IMR-90 (cell line): ENCODE results near the gene PALS1. TPM values are rescaled to one million over a fixed set of nuclear protein-coding genes. Genes with fewer than 3 reads are reported as not detected.

Experiments
- ATAC-seq: fragments of 200-7000 bp; cut with Tn5 transposase; 2 replicates; pipeline ENCODE4 v1.9.1; 2020; ENCODE audit warnings: low read depth, mild to moderate bottlenecking, moderate library complexity
- Bru-seq: library from RNA; stranded (reverse); fragments of 400-500 nt; gene quantifications from one replicate; lab custom pipeline; 2021; lab: Mats Ljungman, UMichigan
- BruChase-seq, 2 experiments: library from RNA; stranded (reverse); fragments of 400-500 nt; gene quantifications; one replicate each; lab custom pipeline; 2021; lab: Mats Ljungman, UMichigan
- BruUV-seq: library from RNA; stranded (reverse); fragments of 400-500 nt; replicated peaks from 2 replicates; lab custom pipeline; 2021; lab: Mats Ljungman, UMichigan
- CTCF ChIA-PET: fragments of 300-600 bp; formaldehyde crosslinking; extraction: SDS; loops from one replicate; lab custom pipeline; 2021; ENCODE audit warnings: antibody characterized with exemption; lab: Yijun Ruan, JAX
- POLR2A ChIA-PET: fragments of 300-600 bp; sonication (Branson Sonifier 250); formaldehyde crosslinking; loops from one replicate; lab custom pipeline; 2022; ENCODE audit warnings: antibody characterized with exemption; ENCODE audit not compliant: unreplicated experiment; lab: Charles Lee
- DNase-seq: peaks from one replicate; pipeline ENCODE4 v3.0.0; 2013
- H2AFZ ChIP-seq: replicated peaks from 2 replicates; pipeline ENCODE3; 2013; ENCODE audit warnings: low read length, mild to moderate bottlenecking; ENCODE audit not compliant: poor library complexity
- H2AK5ac ChIP-seq: 2 replicates; pipeline ENCODE4 v1.6.1; 2013; ENCODE audit warnings: low read depth, low read length, inconsistent platforms
- H2AK9ac ChIP-seq: replicated peaks from 2 replicates; pipeline ENCODE3; 2013; ENCODE audit warnings: mild to moderate bottlenecking, low read depth, low read length, moderate library complexity; ENCODE audit not compliant: poor library complexity
- H2BK120ac ChIP-seq: 2 replicates; pipeline ENCODE4 v1.6.1; 2013; ENCODE audit warnings: low read depth, low read length, inconsistent platforms
- H2BK15ac ChIP-seq: 3 replicates; pipeline ENCODE4 v1.6.1; 2013; ENCODE audit warnings: low read depth, low read length, inconsistent platforms
- H2BK20ac ChIP-seq: 2 replicates; pipeline ENCODE4 v1.6.1; 2013; ENCODE audit warnings: low read depth, mild to moderate bottlenecking, inconsistent platforms, low read length, moderate library complexity
- H2BK5ac ChIP-seq: 2 replicates; pipeline ENCODE4 v1.6.1; 2013; ENCODE audit warnings: mild to moderate bottlenecking, low read depth, low read length, inconsistent platforms; ENCODE audit not compliant: poor library complexity, severe bottlenecking
- H3K14ac ChIP-seq: replicated peaks from 2 replicates; pipeline ENCODE4 v1.6.1; 2013; ENCODE audit warnings: low read depth, low read length, inconsistent platforms
- H3K18ac ChIP-seq: 2 replicates; pipeline ENCODE4 v1.6.1; 2013; ENCODE audit warnings: low read depth, low read length, control low read depth
- H3K23ac ChIP-seq: 2 replicates; pipeline ENCODE4 v1.6.1; 2013; ENCODE audit warnings: low read depth, low read length, inconsistent platforms
- H3K27ac ChIP-seq: 2 replicates; pipeline ENCODE4 v1.5.1; 2013; ENCODE audit warnings: mild to moderate bottlenecking, control low read depth, low read length; ENCODE audit not compliant: insufficient read depth
- H3K27me3 ChIP-seq: 2 replicates; pipeline ENCODE4 v1.6.1; 2013; ENCODE audit warnings: low read length; ENCODE audit not compliant: control insufficient read depth, insufficient read depth
- H3K36me3 ChIP-seq: 2 replicates; pipeline ENCODE4 v1.6.1; 2013; ENCODE audit warnings: low read length, mixed read lengths; ENCODE audit not compliant: control insufficient read depth, insufficient read depth
- H3K4ac ChIP-seq: 2 replicates; pipeline ENCODE4 v1.6.1; 2013; ENCODE audit warnings: low read depth, low read length, inconsistent platforms
- H3K4me1 ChIP-seq: 2 replicates; pipeline ENCODE4 v1.6.1; 2013; ENCODE audit warnings: low read length, mixed read lengths; ENCODE audit not compliant: control insufficient read depth, insufficient read depth
- H3K4me2 ChIP-seq: 2 replicates; pipeline ENCODE4 v1.6.1; 2013; ENCODE audit warnings: low read depth, mild to moderate bottlenecking, control low read depth, low read length, moderate library complexity
- H3K4me3 ChIP-seq: 2 replicates; pipeline ENCODE4 v1.5.1; 2013; ENCODE audit warnings: low read depth, mild to moderate bottlenecking, control low read depth, low read length, moderate library complexity; ENCODE audit not compliant: insufficient read depth
- H3K56ac ChIP-seq: 2 replicates; pipeline ENCODE4 v1.6.1; 2013; ENCODE audit warnings: low read length, inconsistent platforms; ENCODE audit not compliant: insufficient read depth; ENCODE audit errors: extremely low read depth
- H3K79me1 ChIP-seq, 2 experiments: 2 replicates each; pipeline ENCODE4 v1.6.1; 2013; ENCODE audit warnings: low read length in 2 of 2, inconsistent platforms in 1 of 2, low read depth in 1 of 2
- H3K9ac ChIP-seq: 2 replicates; pipeline ENCODE4 v1.6.1; 2013; ENCODE audit warnings: low read depth, low read length, control low read depth
- H3K9me1 ChIP-seq: 2 replicates; pipeline ENCODE4 v1.6.1; 2013; ENCODE audit warnings: low read length, inconsistent platforms; ENCODE audit not compliant: insufficient read depth
- H3K9me3 ChIP-seq: 2 replicates; pipeline ENCODE4 v1.6.1; 2013; ENCODE audit warnings: low read length; ENCODE audit not compliant: control insufficient read depth, insufficient read depth
- H4K20me1 ChIP-seq: 2 replicates; pipeline ENCODE4 v1.6.1; 2013; ENCODE audit warnings: low read length, inconsistent platforms; ENCODE audit not compliant: insufficient read depth
- H4K5ac ChIP-seq: 2 replicates; pipeline ENCODE4 v1.6.1; 2013; ENCODE audit warnings: mild to moderate bottlenecking, low read depth, low read length, control low read depth
- H4K8ac ChIP-seq, 2 experiments: 2 replicates each; pipeline ENCODE4 v1.6.1; 2013; ENCODE audit warnings: low read depth in 2 of 2, low read length in 2 of 2, control low read depth in 1 of 2, inconsistent platforms in 1 of 2
- H4K91ac ChIP-seq: 2 replicates; pipeline ENCODE4 v1.6.1; 2013; ENCODE audit warnings: low read depth, low read length, inconsistent platforms; ENCODE audit not compliant: insufficient read depth
- BHLHE40 ChIP-seq: fragments of 150-350 bp; IDR thresholded peaks from 2 replicates; pipeline ENCODE4 v1.6.1; 2016; ENCODE audit warnings: mild to moderate bottlenecking, low read depth, low read length
- CEBPB ChIP-seq: IDR thresholded peaks from 2 replicates; pipeline ENCODE4 v1.6.1; 2012; ENCODE audit warnings: low read depth, low read length, improper control_type of control experiment
- CHD1 ChIP-seq: IDR thresholded peaks from 2 replicates; pipeline ENCODE4 v1.6.1; 2012; ENCODE audit warnings: low read depth, low read length, improper control_type of control experiment
- ELK1 ChIP-seq: fragments of 150-350 bp; IDR thresholded peaks from 2 replicates; pipeline ENCODE4 v1.6.1; 2016; ENCODE audit warnings: low read depth, mild to moderate bottlenecking, low read length, moderate library complexity, borderline replicate concordance
- FOS ChIP-seq: fragments of 150-350 bp; IDR thresholded peaks from 2 replicates; pipeline ENCODE4 v1.6.1; 2016; ENCODE audit warnings: low read depth, low read length
- MAFK ChIP-seq: IDR thresholded peaks from 2 replicates; pipeline ENCODE4 v1.6.1; 2012; ENCODE audit warnings: low read depth, low read length, improper control_type of control experiment
- MAZ ChIP-seq: IDR thresholded peaks from 2 replicates; pipeline ENCODE4 v1.6.1; 2012; ENCODE audit warnings: low read depth, mild to moderate bottlenecking, low read length, improper control_type of control experiment, moderate library complexity, borderline replicate concordance
- MXI1 ChIP-seq: IDR thresholded peaks from 2 replicates; pipeline ENCODE4 v1.6.1; 2012; ENCODE audit warnings: low read depth, mild to moderate bottlenecking, low read length, moderate library complexity, borderline replicate concordance
- POLR2A ChIP-seq: IDR thresholded peaks from 2 replicates; pipeline ENCODE4 v1.6.1; 2012; ENCODE audit warnings: mild to moderate bottlenecking, low read depth, low read length
- RCOR1 ChIP-seq: IDR thresholded peaks from 2 replicates; pipeline ENCODE4 v1.6.1; 2012; ENCODE audit warnings: mild to moderate bottlenecking, low read length, improper control_type of control experiment; ENCODE audit not compliant: insufficient replicate concordance
- RFX5 ChIP-seq: IDR thresholded peaks from 2 replicates; pipeline ENCODE4 v1.8.0; 2012; ENCODE audit warnings: low read depth, mild to moderate bottlenecking, low read length, moderate library complexity
- USF2 ChIP-seq: fragments of 150-350 bp; IDR thresholded peaks from 2 replicates; pipeline ENCODE4 v1.6.1; 2017; ENCODE audit warnings: mild to moderate bottlenecking, antibody characterized with exemption, low read length, low read depth
- WGBS, 2 experiments: methylation state at CpG; one replicate each; pipeline versions ENCODE4 v1.1.5 to v1.1.7; 2013; ENCODE audit warnings: missing lambda C conversion rate in 2 of 2; ENCODE audit not compliant: insufficient read length in 1 of 2; ENCODE audit errors: extremely low coverage in 2 of 2; 5-methylcytosine and 5-hydroxymethylcytosine counted together
- dilution Hi-C: fragments of 300-500 bp; cut with HindIII; formaldehyde crosslinking; loops from one replicate; pipeline ENCODE4 v1.14.3; 2018; ENCODE audit warnings: low sequenced_read_pairs; ENCODE audit not compliant: unreplicated experiment
- in situ Hi-C: fragments of 300-500 bp; cut with MboI; formaldehyde crosslinking; loops from 3 replicates; pipeline ENCODE4 v1.14.3; 2019; ENCODE audit warnings: low sequenced_read_pairs, inconsistent platforms, mixed read lengths
- intact Hi-C: fragments of 100-400 bp; cut with micrococcal nuclease; formaldehyde crosslinking; loops from 2 replicates; pipeline ENCODE4 v1.10.0; 2022
- long read RNA-seq: library from polyadenylated mRNA; unstranded; transcript quantifications from one replicate; pipeline ENCODE4 v2.0.0, GENCODE V29; 2021; ENCODE audit not compliant: unreplicated experiment
- polyA plus RNA-seq, 3 experiments: library from polyadenylated mRNA; depleted of rRNA; stranded (reverse); fragments of >200 nt; gene quantifications; 2 replicates each; pipeline ENCODE4 v1.2.3, GENCODE V29; 2012; ENCODE audit warnings: low replicate concordance in 1 of 3
- total RNA-seq: library from RNA; depleted of rRNA; stranded (reverse); fragments of >200 nt; gene quantifications from 2 replicates; pipeline ENCODE4 v1.2.3, GENCODE V29; 2012; rRNA removed

The PALS1 gene
- total RNA-seq (40.1 and 63.0 TPM in 2 replicates), polyA plus RNA-seq (2012; rRNA removed) (14.4 and 17.7 TPM in 2 replicates), Bru-seq, nascent RNA (percentile 92 among the genes with signal in this experiment), BruChase-seq, experiment 1, labeled RNA remaining after a 6-hour chase (percentile 86 among the genes with signal in this experiment), BruChase-seq, experiment 2, labeled RNA remaining after a 2-hour chase (percentile 86 among the genes with signal in this experiment)
- polyA plus RNA-seq (2012; cell fraction: cytosol; rRNA removed), result 3.1 and 6.7 TPM in 2 replicates
- polyA plus RNA-seq (2012; cell fraction: nucleus; rRNA removed; ENCODE audit: low replicate concordance), result 2.4 and 16.7 TPM in 2 replicates
- long read RNA-seq, full-length matches to known transcripts, result 20 of 38 reads
- long read RNA-seq, partial matches to known transcripts, result 13 of 38 reads
- long read RNA-seq, other reads (novel, unspliced or antisense), result 5 of 38 reads

GRCh38 chr14:67241411-67242167 lies at the start of gene PALS1:
Gene PALS1, plus strand, starts transcription at chr14:67241435. Its CDS starts 37,736 bp downstream, at chr14:67279171.
- H3K14ac ChIP-seq, result peak within 1 kb of the TSS; percentile 57
- peak within 1 kb of the TSS; percentile 82 for H2BK5ac ChIP-seq
- in situ Hi-C loops (no loop called here), dilution Hi-C loops (no loop called here), intact Hi-C loops (loop anchor here (1.0 to 5.0 kb wide), 4 partner anchors 27 to 118 kb away; partner anchors contain the start of gene ATP6V1D)
- BruUV-seq, result no TSS peak
- no peaks in the 10 kb centered on the region for H3K9me3 ChIP-seq
- peak within 1 kb of the TSS; percentile 79 for H3K56ac ChIP-seq
- ChIA-PET POLR2A (interaction anchor here (0.5 kb wide), 1 partner anchor 343 kb away, joined by 6 read pairs; no protein-coding TSS in a partner anchor), CTCF (no interaction called here)
- H3K4ac ChIP-seq, result peak within 1 kb of the TSS; percentile 69
- peak within 1 kb of the TSS; percentile 73; the same call in 1 of the 2 replicates for H2AK5ac ChIP-seq
- peak within 1 kb of the TSS; percentile 45 for H3K23ac ChIP-seq
- peaks cover 6% of the 10 kb centered on the region; the same call in 1 of the 2 replicates for H3K9me1 ChIP-seq
- peak within 1 kb of the TSS; percentile 83 for H3K4me3 ChIP-seq
- DNase-seq, result peak; percentile 88
- peak within 1 kb of the TSS; percentile 87 for H2AK9ac ChIP-seq
- peaks cover 4% of the 10 kb centered on the region for H3K4me1 ChIP-seq
- H2BK120ac ChIP-seq, result peak within 1 kb of the TSS; percentile 73
- H2AFZ ChIP-seq, result peak within 1 kb of the TSS; percentile 93
- peak within 1 kb of the TSS; percentile 81 for H3K27ac ChIP-seq
- 0 out of 3 replicates have a peak within 1 kb of the TSS, but pooled peaks have one; percentile 12 for H2BK15ac ChIP-seq
- peak within 1 kb of the TSS; percentile 44; the same call in 1 of the 2 replicates for H4K91ac ChIP-seq
- peak within 1 kb of the TSS; percentile 73 for H3K9ac ChIP-seq
- no peaks in the 10 kb centered on the region for H3K27me3 ChIP-seq
- peaks cover 0 to 19% of the 10 kb centered on the region in 2 experiments; a peak in 2 of 4 replicates for H3K79me1 ChIP-seq
- peak within 1 kb of the TSS; percentile 69 for H3K18ac ChIP-seq
- peak within 1 kb of the TSS; percentile 31 to 71 for H4K8ac ChIP-seq
- 0% methylated on average over 17 of the region's 64 CpGs; no CpG with 5 or more reads in 1 of the 2 experiments for WGBS, 2 experiments
- peak; percentile 42 for ATAC-seq
- peak within 1 kb of the TSS; percentile 31 for H4K5ac ChIP-seq
- H4K20me1 ChIP-seq, result peaks cover 11% of the 10 kb centered on the region; the same call in 1 of the 2 replicates
- H3K36me3 ChIP-seq, result no peaks in the 10 kb centered on the region
- peak within 1 kb of the TSS; percentile 93 for H3K4me2 ChIP-seq
- 0 out of 2 replicates have a peak within 1 kb of the TSS, but pooled peaks have one; percentile 59 for H2BK20ac ChIP-seq
- no peak for TF ChIP-seq CHD1
- peak; percentile 52; the same call in 1 of the 2 replicates for TF ChIP-seq MAFK
- peak; percentile 86 for TF ChIP-seq POLR2A
- no peak for TF ChIP-seq BHLHE40
- TF ChIP-seq MXI1, result peak; percentile 13; the same call in 1 of the 2 replicates
- no peak for TF ChIP-seq USF2
- 0 out of 2 replicates have a peak, but pooled peaks have one; percentile 32 for TF ChIP-seq FOS
- 0 out of 2 replicates have a peak, but pooled peaks have one; percentile 17 for TF ChIP-seq CEBPB
- TF ChIP-seq RFX5, result no peak
- TF ChIP-seq RCOR1, result no peak
- no peak for TF ChIP-seq ELK1
- no peak; the same call in 1 of the 2 replicates for TF ChIP-seq MAZ
